Measurements from ENCODE around the gene KIRREL3. TPM values are rescaled to one million over a fixed set of nuclear protein-coding genes. Genes with fewer than 3 reads are reported as not detected.

Gene KIRREL3
- total and polyA plus RNA-seq, 3 donors from 2014 or later, result 1.0 to 1.1 (median 1.1) TPM

GRCh38 chr11:126512251-126512650 lies 488.3 kb downstream of the KIRREL3 start:
- WGBS, 2 donors, result 94 to 98% methylated on average over 5 to 8 of the region's 8 CpGs
- Histone ChIP-seq H3K4me1 (no peaks in the 10 kb centered on the region), H3K27ac (no peak overlapping the region), H3K9me3 (no peaks in the 10 kb centered on the region), H3K27me3 (no peaks in the 10 kb centered on the region), H3K36me3 (ENCODE audit: low read depth, missing control alignments) (no peaks in the 10 kb centered on the region), H3K4me3 (no peak overlapping the region)
- TF ChIP-seq CTCF (IDR thresholded peaks at IDR 0.05) (no peak), POLR2A (IDR thresholded peaks at IDR 0.05) (no peak)
- DNase-seq, result no peak
- intact Hi-C loops (cut with DNase I; ENCODE audit: low total_unique reads), result no loop called here

GRCh38 chr11:126511475-126512115 lies 489.0 kb downstream of the KIRREL3 start:
- Histone ChIP-seq H3K4me1 (no peaks in the 10 kb centered on the region), H3K27ac (no peak overlapping the region), H3K36me3 (ENCODE audit: low read depth, missing control alignments) (no peaks in the 10 kb centered on the region), H3K4me3 (no peak overlapping the region), H3K9me3 (no peaks in the 10 kb centered on the region), H3K27me3 (no peaks in the 10 kb centered on the region)
- intact Hi-C loops (cut with DNase I; ENCODE audit: low total_unique reads), result no loop called here
- no peak for DNase-seq
- 85 to 90% methylated on average over 13 to 14 of the region's 14 CpGs for WGBS, 2 donors
- TF ChIP-seq CTCF (IDR thresholded peaks at IDR 0.05), result no peak
- no peak for TF ChIP-seq POLR2A (IDR thresholded peaks at IDR 0.05)

- Histone ChIP-seq H3K4me3 (no peak overlapping the region), H3K9me3 (no peaks in the 10 kb centered on the region), H3K4me1 (no peaks in the 10 kb centered on the region), H3K36me3 (ENCODE audit: low read depth, missing control alignments) (no peaks in the 10 kb centered on the region), H3K27ac (no peak overlapping the region), H3K27me3 (no peaks in the 10 kb centered on the region)
- intact Hi-C loops (cut with DNase I; ENCODE audit: low total_unique reads), result no loop called here
- DNase-seq, result no peak
- TF ChIP-seq POLR2A (IDR thresholded peaks at IDR 0.05) (no peak), CTCF (IDR thresholded peaks at IDR 0.05) (no peak)
- WGBS, 2 donors, result 84 to 89% methylated on average over 5 of the region's 5 CpGs
These were observed 489.8 kb downstream of the KIRREL3 start for GRCh38 chr11:126510621-126511370.

GRCh38 chr11:126507646-126508045 lies 492.9 kb downstream of the KIRREL3 start:
- Histone ChIP-seq H3K36me3 (ENCODE audit: low read depth, missing control alignments) (no peaks in the 10 kb centered on the region), H3K4me3 (no peak overlapping the region), H3K9me3 (no peaks in the 10 kb centered on the region), H3K27me3 (no peaks in the 10 kb centered on the region), H3K4me1 (no peaks in the 10 kb centered on the region), H3K27ac (no peak overlapping the region)
- no peak for TF ChIP-seq CTCF (IDR thresholded peaks at IDR 0.05)
- DNase-seq, result no peak
- WGBS, 2 donors, result 79% methylated on average over 8 of the region's 8 CpGs
- intact Hi-C loops (cut with DNase I; ENCODE audit: low total_unique reads), result no loop called here

Measured in testis (tissue), 3 donors.